Stimulated activated effector memory CD8-positive, alpha-beta T cell treated with anti-CD3 and anti-CD28 coated beads, Interleukin-12 subunit alpha, Interleukin-12 subunit beta, amount 100 ng/mL, for 72 hours (primary cell): ENCODE measurements around the gene PLXDC2.

Experiments used
- ATAC-seq: fragments of 150-1000 bp; cut with Tn5 transposase; 2 replicates; pipeline ENCODE4 v1.10.0; 2021
- DNase-seq, 2 donors: peaks; one replicate each; pipeline ENCODE4 v3.0.0; 2021 to 2022; ENCODE audit warnings: low spot score in 2 of 2
- H3K27ac Mint-ChIP-seq: one replicate; pipeline ENCODE4 v1.8.0; 2022; ENCODE audit warnings: mild to moderate bottlenecking, mixed read lengths
- H3K36me3 Mint-ChIP-seq: one replicate; pipeline ENCODE4 v1.8.0; 2022; ENCODE audit warnings: mild to moderate bottlenecking, mixed read lengths
- H3K4me1 Mint-ChIP-seq: one replicate; pipeline ENCODE4 v1.8.0; 2022; ENCODE audit warnings: mixed read lengths
- H3K4me3 Mint-ChIP-seq: one replicate; pipeline ENCODE4 v1.8.0; 2022; ENCODE audit warnings: mild to moderate bottlenecking, mixed read lengths
- H3K9me3 Mint-ChIP-seq: one replicate; pipeline ENCODE4 v1.8.0; 2022; ENCODE audit warnings: mixed read lengths

Gene PLXDC2

GRCh38 chr10:20288060-20288459 is 471.8 kb downstream of the PLXDC2 start:
- DNase-seq (no peak), ATAC-seq (no peak)
- Mint-ChIP-seq H3K27ac (no peak overlapping the region), H3K9me3 (peaks cover 10% of the 10 kb centered on the region), H3K36me3 (no peaks in the 10 kb centered on the region), H3K4me1 (no peaks in the 10 kb centered on the region), H3K4me3 (no peak overlapping the region)

DNA sequence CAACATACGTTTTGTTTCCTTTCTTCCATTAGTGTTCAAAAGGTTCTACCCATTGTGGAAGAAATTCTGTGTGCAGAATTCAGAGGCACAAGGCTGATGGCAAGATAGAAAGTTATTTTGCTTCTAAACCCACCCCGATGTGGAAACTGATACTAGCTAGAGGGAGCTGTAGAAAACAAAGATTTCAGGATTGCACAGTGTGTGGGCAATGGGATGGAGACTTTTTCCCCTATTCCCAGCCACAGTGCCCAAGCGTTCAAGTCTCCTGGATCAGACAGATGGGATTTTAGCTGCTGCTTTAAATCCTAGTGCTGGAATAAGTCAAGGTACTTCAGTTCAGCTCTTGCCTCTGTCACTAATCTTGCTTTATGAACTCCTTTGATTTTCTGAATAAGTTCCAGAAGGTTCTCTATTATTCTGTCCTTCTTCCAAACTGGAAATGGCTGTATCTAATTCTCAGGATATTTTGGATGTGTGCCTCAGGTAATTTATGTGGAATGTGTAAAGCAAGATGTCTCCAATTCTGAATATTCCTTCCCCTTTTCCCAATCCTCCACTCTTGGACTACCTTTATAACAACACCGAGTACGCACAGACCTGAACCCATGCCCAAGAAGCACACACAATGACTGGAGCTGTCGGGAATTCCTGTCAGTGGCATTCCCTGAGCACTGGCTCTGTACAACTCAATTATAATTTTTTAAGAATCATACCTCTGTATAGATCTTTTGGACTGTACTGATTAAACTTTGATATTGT is 473.0 kb downstream of the PLXDC2 start:
- Mint-ChIP-seq H3K4me1 (no peaks in the 10 kb centered on the region), H3K4me3 (no peak overlapping the region), H3K27ac (no peak overlapping the region), H3K9me3 (peaks cover 9% of the 10 kb centered on the region), H3K36me3 (no peaks in the 10 kb centered on the region)
- DNase-seq (no peak), ATAC-seq (no peak)

- Mint-ChIP-seq H3K27ac (no peak overlapping the region), H3K36me3 (no peaks in the 10 kb centered on the region), H3K4me3 (no peak overlapping the region), H3K9me3 (peaks cover 19% of the 10 kb centered on the region), H3K4me1 (no peaks in the 10 kb centered on the region)
- no peak for ATAC-seq
- no peak for DNase-seq
Observed at GRCh38 chr10:20298417-20298816, 482.2 kb downstream of the PLXDC2 start.

GRCh38 chr10:20299034-20299736 is 483.0 kb downstream of the PLXDC2 start:
- Mint-ChIP-seq H3K4me3 (no peak overlapping the region), H3K4me1 (no peaks in the 10 kb centered on the region), H3K27ac (no peak overlapping the region), H3K9me3 (peaks cover 18% of the 10 kb centered on the region), H3K36me3 (no peaks in the 10 kb centered on the region)
- ATAC-seq (no peak), DNase-seq (no peak)

DNA sequence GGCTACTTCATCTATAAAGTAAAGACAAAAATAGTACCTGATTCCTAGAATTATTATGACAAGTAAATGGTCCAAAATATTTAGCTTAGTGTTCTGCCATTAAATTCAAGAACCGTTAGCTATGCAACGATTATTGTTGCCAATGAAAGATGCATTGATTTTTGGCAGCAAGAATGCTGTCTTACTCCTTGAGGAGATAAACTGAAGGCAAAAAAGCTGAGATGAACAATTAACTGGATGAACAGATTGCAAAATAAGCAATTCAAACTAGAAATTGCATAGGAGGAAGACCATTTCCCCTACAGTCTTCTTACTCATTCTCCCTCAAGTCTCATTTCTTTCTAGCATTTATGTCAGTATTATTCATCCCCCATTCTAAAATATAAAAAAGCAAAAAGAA is 484.5 kb downstream of the PLXDC2 start:
- Mint-ChIP-seq H3K4me3 (no peak overlapping the region), H3K9me3 (peaks cover 15% of the 10 kb centered on the region), H3K4me1 (no peaks in the 10 kb centered on the region), H3K27ac (no peak overlapping the region), H3K36me3 (no peaks in the 10 kb centered on the region)
- DNase-seq: no peak
- ATAC-seq: no peak

- Mint-ChIP-seq H3K36me3 (no peaks in the 10 kb centered on the region), H3K9me3 (peaks cover 11% of the 10 kb centered on the region), H3K4me3 (no peak overlapping the region), H3K4me1 (no peaks in the 10 kb centered on the region), H3K27ac (no peak overlapping the region)
- DNase-seq (no peak), ATAC-seq (no peak)
Observed at GRCh38 chr10:20302033-20302432, 485.8 kb downstream of the PLXDC2 start.

DNA sequence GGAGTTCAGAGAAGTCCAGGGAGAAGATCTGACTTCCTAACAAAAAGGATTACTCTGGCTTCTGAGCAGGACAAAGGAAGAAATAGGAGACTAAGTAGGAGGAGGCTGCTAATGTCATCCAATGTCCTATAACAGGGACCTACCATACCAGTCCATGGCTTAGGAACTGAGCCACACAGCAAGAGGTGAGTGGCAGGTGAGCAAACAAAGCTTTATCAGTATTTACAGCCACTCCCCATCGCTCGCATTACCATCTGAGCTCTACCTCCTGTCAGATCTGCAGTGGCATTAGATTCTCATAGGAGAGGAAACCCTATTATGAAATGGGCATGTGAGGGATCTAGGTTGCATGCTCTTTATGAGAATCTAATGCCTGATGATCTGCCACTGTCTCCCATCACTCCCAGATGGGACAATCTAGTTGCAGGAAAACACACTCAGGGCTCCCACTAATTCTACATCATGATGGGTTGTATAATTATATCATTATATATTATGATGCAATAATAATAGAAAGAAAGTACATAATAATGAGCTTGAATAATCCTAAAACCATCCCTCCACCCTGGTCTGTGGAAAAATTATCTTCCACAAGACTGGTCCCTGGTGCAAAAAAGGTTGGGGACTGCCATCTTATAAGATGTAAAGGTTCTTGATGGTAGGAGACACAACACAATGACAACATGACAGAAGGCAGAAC is 487.4 kb downstream of the PLXDC2 start:
- no peak for DNase-seq
- H3K27ac Mint-ChIP-seq: no peak overlapping the region
- H3K4me1 Mint-ChIP-seq: no peaks in the 10 kb centered on the region
- H3K4me3 Mint-ChIP-seq: no peak overlapping the region
- no peaks in the 10 kb centered on the region for H3K36me3 Mint-ChIP-seq
- H3K9me3 Mint-ChIP-seq: peaks cover 14% of the 10 kb centered on the region
- ATAC-seq: no peak

GRCh38 chr10:20313665-20314064 is 497.4 kb downstream of the PLXDC2 start:
- H3K4me1 Mint-ChIP-seq: no peaks in the 10 kb centered on the region
- no peak for DNase-seq
- peaks cover 22% of the 10 kb centered on the region for H3K9me3 Mint-ChIP-seq
- no peak overlapping the region for H3K27ac Mint-ChIP-seq
- H3K4me3 Mint-ChIP-seq: no peak overlapping the region
- no peak for ATAC-seq
- H3K36me3 Mint-ChIP-seq: no peaks in the 10 kb centered on the region

DNA sequence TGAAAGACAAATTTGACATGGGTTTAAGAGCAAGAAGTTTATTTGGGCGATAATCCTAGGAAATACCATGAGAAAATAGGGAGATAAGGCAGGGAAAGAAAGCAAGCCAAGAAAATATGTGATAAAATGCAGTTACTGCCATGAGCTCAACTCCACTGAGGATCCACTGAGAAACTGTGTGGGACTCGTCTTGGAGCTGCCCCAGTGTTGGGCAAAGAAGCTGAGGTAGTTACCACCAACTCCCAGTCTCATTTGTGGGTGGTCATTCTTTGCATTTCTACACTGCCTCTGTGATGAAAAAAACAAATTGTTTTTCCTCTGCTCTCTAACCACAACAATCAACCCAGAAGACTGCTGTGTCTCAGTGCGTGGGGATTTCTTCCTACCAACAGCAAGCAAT is 498.2 kb downstream of the PLXDC2 start:
- Mint-ChIP-seq H3K27ac (no peak overlapping the region), H3K9me3 (peaks cover 17% of the 10 kb centered on the region), H3K36me3 (no peaks in the 10 kb centered on the region), H3K4me3 (no peak overlapping the region), H3K4me1 (no peaks in the 10 kb centered on the region)
- ATAC-seq: no peak
- DNase-seq: no peak

DNA sequence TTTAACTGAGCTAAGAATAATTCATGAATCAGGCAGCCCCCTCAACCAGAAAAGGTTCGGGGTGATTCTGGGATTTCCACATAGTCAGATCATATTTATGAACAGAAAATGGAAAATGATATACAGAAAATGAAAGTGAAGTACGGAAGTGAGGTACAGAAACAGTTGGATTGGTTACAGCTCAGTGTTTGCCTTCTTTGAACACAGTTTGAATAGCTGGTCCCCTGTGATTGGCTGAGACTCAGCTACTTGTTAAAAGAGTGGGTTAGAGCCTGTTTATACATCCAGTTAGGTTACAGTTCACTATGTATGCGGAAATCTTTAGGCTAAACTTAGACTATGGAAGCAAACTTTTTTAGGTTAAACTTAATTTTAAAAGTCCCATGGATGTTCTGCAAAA is 511.7 kb downstream of the PLXDC2 start:
- Mint-ChIP-seq H3K4me1 (no peaks in the 10 kb centered on the region), H3K36me3 (no peaks in the 10 kb centered on the region), H3K27ac (no peak overlapping the region), H3K9me3 (peaks cover 19% of the 10 kb centered on the region), H3K4me3 (no peak overlapping the region)
- DNase-seq (no peak), ATAC-seq (no peak)

DNA sequence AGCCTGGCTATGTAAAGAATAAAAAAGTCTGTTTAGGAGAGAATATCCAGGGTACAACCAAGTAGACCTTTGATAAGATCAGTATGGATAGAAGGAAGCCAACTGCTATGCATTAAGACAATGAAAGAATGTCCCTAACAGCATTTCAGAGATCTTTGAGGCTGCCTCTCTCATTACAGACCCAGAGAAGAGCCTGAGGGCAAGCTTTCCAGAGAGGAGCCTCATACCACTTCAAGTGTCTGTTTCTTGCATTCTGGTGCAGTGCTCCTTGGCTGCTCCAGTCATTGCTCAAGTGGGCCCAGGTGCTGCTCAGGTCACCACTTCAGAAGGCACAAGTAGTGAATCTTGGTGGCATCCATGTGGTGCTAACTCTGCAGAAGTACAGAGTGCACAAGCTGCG is 514.0 kb downstream of the PLXDC2 start:
- H3K36me3 Mint-ChIP-seq: no peaks in the 10 kb centered on the region
- no peak for ATAC-seq
- H3K4me1 Mint-ChIP-seq: no peaks in the 10 kb centered on the region
- H3K9me3 Mint-ChIP-seq: peaks cover 27% of the 10 kb centered on the region
- H3K4me3 Mint-ChIP-seq: no peak overlapping the region
- H3K27ac Mint-ChIP-seq: no peak overlapping the region
- DNase-seq: no peak

- Mint-ChIP-seq H3K4me1 (no peaks in the 10 kb centered on the region), H3K36me3 (no peaks in the 10 kb centered on the region), H3K27ac (no peak overlapping the region), H3K9me3 (peaks cover 31% of the 10 kb centered on the region), H3K4me3 (no peak overlapping the region)
- no peak for ATAC-seq
- no peak for DNase-seq
Observed at GRCh38 chr10:20334559-20334958, 518.3 kb downstream of the PLXDC2 start.
